Renal cortical epithelial cell (primary cell): ENCODE data around the gene UGT1A9. TPM values are rescaled to one million over a fixed set of nuclear protein-coding genes. Genes with fewer than 3 reads are reported as not detected.

Experiments used
- DNase-seq: peaks from one replicate; pipeline ENCODE4 v3.0.0-alpha.2; 2011; ENCODE audit warnings: low read depth
- total RNA-seq: library from RNA; depleted of rRNA; stranded (reverse); fragments of >200 nt; gene quantifications from 2 replicates; pipeline ENCODE4 v1.2.3, GENCODE V29; 2014

Gene UGT1A9
- total RNA-seq, 1 donor from 2014 or later, result 37.2 TPM

DNA sequence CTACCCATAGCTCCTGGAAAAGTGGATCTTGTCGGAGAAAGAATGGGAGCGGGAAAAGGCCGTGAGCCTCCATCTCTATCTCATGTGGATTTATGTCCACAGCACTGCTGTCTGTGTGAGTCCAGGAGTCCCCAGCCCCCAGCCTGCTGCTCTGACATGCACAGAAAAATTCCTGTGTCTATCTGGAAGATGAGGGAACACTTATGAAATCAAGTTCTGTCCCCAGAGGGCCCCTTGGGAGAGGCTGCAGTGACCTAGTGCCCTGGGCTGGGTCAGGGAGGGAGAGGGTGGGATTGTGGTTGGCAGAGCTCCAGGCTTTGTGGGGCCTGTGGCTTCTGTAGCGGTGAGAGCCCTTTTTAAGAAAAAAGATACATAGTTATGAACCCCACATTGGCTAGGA is 145.1 kb downstream of the UGT1A9 start:
- no peak for DNase-seq

DNA sequence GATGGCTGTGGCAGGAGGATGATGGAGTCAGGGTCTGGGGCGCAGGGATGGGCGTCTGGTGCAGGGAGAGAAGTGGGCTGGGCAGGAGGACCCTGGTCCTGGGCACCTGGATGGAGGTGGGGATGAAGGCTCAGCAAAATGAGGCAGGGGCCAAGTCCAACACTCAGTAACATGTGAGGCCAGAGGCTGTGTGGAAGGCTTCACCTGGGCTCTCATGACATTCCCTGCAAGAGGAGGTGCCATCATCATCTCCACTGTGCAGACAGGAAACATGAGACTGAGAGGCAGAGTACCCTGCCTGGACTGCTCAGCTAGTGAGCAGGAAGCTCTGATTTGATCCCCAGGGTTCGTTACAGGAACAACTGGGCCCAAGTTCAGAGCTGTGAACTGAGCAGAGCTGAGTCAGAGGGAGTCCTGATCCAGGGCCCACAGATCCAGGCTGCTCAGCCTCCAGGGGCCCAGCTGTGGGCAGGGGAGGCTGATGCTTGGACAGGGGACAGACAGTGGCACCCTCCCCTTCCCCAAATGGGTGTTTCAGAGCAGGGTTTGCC is 145.7 kb downstream of the UGT1A9 start:
- no peak for DNase-seq

DNA sequence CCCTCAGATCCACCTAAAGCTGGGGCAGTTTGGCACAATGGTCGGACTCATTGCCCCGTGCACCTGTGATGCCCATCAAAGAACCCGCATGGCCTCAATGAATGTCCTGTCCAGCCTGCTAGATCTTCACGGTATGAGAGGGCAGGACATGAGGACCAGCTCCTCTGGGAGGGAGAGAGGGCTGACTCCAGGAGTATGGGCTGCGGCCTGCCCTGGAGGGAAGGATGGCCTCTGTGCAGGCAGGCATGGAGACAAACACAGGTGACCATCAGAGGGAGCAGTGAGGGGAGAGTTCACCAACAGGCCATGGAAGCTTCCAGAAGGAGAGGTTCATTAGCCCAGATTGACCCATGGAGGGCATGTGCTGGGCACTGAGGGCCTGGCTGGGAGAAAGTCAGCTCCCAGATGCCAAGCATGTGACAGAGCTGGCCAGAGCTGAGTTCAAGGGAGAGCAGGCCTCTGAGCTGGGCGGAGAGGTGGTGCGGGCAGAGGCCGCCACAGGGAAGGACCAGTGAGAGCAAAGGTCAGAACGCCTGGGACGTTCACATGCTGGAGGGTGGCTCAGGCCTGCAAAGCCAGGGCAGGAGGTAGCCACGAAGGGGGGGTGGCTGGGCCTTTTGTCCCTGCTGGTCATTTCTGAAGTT is 146.4 kb downstream of the UGT1A9 start:
- DNase-seq, result no peak

GRCh38 chr2:233818639-233819621 is 147.2 kb downstream of the UGT1A9 start:
- no peak for DNase-seq

DNA sequence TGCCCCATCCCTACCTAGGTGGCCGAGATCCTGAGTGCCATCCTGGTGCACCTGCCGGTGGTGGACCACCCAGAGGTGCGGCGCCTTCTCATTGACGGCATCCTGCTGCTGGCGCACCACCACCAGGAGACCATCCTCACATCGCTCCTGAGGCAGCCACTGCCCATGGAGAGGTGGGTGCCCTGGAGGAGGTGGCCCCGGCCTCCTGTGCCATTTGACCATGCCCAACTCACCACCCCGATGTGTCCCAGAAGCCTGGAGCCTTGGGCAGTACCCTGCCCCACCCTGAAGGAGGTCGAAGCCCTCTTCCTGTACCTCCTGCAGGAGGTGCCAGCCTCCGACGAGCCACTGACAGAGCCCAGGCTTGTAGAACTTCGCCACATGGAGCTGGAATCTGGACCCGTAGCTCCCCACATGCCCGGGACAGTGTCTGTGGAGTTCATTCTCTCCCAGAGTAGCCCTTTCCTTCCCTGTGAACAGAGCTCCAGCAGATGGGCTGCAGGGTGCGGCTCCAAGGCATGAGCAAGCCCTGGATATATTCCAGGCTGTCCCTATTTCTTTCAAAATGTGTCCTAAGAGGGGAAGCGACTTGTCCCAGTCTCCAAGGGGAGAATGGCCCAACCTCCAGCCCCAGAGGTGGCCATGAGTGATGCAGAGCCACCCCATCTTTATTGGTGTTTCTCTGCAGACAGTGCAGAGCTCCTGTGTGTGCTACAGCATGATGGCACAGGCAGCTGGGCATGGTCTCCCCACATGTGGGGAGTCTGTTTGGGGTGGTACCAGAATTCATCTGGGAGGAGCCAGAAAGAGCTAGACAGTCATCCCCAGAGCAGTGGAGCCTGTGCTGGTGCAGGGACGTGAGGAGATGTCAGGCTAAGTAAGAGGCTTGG is 148.4 kb downstream of the UGT1A9 start:
- DNase-seq, result no peak

DNA sequence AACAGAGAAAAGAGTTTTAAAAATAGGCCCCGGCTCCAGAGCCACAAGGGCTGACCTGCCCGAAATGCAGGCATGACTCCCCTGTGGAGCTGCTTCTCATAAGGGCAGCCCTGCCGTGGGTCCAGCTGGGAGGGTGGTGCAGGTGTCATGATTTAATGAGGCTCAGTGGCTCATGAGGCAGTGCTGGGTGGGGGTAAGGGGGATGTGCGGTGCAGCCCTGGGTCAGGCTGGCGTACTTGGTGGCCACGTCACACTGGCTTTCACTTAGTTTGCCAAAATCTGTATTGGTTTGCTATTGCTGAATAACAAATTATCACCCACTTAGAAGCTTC is 149.0 kb downstream of the UGT1A9 start:
- no peak for DNase-seq

DNA sequence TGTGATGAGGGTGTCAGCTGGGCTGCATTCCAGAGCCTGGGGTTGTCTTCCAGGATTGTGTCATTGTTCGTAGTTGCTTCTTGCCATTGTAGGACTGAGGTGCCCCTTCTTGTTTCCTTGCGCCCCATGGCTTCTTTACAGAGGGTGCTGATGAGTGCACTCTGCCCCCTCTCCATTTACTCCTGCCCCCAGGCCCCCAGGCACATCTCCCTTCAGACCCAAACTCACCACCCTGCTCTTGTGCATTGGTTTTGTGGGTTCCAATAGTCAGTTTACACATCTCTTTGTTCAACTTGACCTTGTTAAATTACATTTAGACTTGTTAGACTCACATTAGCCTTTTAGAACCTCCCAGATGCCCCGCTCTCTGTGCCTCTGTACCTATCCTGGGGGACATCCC is 149.5 kb downstream of the UGT1A9 start:
- no peak for DNase-seq

DNA sequence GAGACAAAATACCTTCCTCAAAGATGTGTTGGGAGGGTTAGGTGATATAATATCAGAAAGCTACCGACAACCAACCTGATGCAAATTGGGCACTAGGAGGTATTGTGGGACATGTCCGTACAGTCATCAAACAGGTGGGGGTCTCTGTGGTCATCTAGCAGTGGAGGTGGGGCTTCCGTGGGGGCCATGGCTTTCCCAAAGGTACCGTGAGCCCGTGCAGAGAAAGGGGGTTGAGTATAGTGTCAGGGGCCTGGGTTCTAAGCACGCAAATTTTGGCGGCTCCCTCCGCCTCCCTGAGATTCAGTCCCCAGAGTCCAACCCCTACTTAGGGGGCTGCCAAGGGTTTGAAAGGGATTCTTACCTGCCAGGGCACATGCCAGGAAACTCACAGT is 150.0 kb downstream of the UGT1A9 start:
- DNase-seq, result no peak

DNA sequence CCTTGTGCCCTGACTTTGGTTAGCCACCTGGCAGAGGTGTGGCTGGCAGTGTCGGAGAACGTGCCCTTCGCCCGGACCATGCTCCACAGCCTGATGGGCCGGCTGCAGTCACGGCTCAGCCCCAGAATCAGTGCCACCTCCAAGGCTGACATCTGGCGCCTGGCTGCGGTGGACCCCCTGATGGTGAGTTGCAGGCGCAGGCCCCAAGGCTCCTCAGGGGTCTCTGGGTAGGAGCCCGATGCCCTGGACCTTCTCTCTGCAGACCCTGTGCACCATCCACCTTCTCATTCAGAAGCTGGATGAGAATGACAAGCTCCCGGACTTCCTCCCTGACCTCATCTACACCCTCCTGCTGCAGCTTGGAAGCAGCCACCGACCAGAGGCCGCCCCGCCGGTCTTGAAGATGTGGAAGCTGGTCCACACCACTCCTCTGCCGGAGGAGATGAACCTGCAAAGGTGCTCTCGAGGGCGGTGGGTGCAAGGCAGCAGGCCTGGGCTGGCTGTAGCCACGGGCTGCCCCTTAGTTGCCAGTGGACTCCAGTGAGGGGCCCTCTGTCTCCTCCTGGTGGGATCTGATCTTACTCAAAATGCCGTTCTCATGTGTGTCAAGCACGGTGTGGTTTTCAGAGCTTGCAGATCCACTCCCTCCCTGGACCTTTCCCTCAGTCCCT is 150.5 kb downstream of the UGT1A9 start:
- no peak for DNase-seq

Other genes with a start within 250 kb of the UGT1A9 start
- gene USP40, start 105.1 kb upstream of the UGT1A9 start, total RNA-seq, result 29.3 and 41.9 TPM in 2 replicates
- 0.35 TPM in 2 replicates for gene UGT1A8, start 54.3 kb upstream of the UGT1A9 start, total RNA-seq
- gene UGT1A10, start 35.5 kb upstream of the UGT1A9 start, total RNA-seq, result not detected in 2 replicates
- 0.69 and 2.8 TPM in 2 replicates for gene UGT1A7, start 10.0 kb downstream of the UGT1A9 start, total RNA-seq
- 206 and 675 TPM in 2 replicates for gene UGT1A6, start 21.0 kb downstream of the UGT1A9 start, total RNA-seq
- gene UGT1A5, start 41.0 kb downstream of the UGT1A9 start, total RNA-seq, result 0.35 and 3.8 TPM in 2 replicates
- gene UGT1A4, start 46.8 kb downstream of the UGT1A9 start, total RNA-seq, result 1.2 and 3.8 TPM in 2 replicates
- 0.17 and 4.1 TPM in 2 replicates for gene UGT1A3, start 57.1 kb downstream of the UGT1A9 start, total RNA-seq
- 1.2 and 6.2 TPM in 2 replicates for gene UGT1A1, start 88.4 kb downstream of the UGT1A9 start, total RNA-seq
- 0.15 TPM in 1 of 2 replicates, not detected in the other for gene MROH2A, start 106.4 kb downstream of the UGT1A9 start, total RNA-seq
- gene HJURP, start 182.6 kb downstream of the UGT1A9 start, total RNA-seq, result 1.1 and 13.0 TPM in 2 replicates
- gene TRPM8, start 245.5 kb downstream of the UGT1A9 start, total RNA-seq, result 1.0 and 4.5 TPM in 2 replicates